ENCODE data around the gene PRKACG. TPM values are rescaled to one million over a fixed set of nuclear protein-coding genes. Genes with fewer than 3 reads are reported as not detected.

The PRKACG gene
- total and polyA plus RNA-seq, 2 of the 8 experiments (the other 6 are each of a cell fraction or from before 2014, with no cell fraction given), result not detected

GRCh38 chr9:69016191-69017096 is 2.5 kb upstream of the PRKACG start:
- H2BK15ac ChIP-seq (ENCODE audit: low read length), result no peak overlapping the region
- H3K23me2 ChIP-seq (ENCODE audit: low read depth, low read length), result no peaks in the 10 kb centered on the region
- no peak overlapping the region for H3K27ac ChIP-seq (ENCODE audit: low read depth, low read length)
- H2BK120ac ChIP-seq (replicated peaks; ENCODE audit: low read depth, low read length), result no peak overlapping the region
- no peak overlapping the region for H3K56ac ChIP-seq (replicated peaks; ENCODE audit: insufficient read length, low read depth, low read length)
- POLR2A ChIA-PET (ENCODE audit: partially characterized antibody), result interaction anchor here (0.7 kb wide), 1 partner anchor 435 kb away, joined by 3 read pairs; no protein-coding TSS in a partner anchor
- H3K9ac ChIP-seq (replicated peaks in 1 of 4; ENCODE audit: extremely low read depth in 1 of 4, low read depth in 3 of 4, low read length in 3 of 4), result no peak overlapping the region
- H3K23ac ChIP-seq (ENCODE audit: insufficient read length), result no peak overlapping the region
- H3K79me2 ChIP-seq (ENCODE audit: control insufficient read depth in 1 of 2, insufficient read depth in 2 of 2, low read length in 2 of 2), result no peaks in the 10 kb centered on the region
- peak overlapping the region; percentile 43; the same call in 1 of the 2 replicates for H2AFZ ChIP-seq (ENCODE audit: low read length)
- no peak overlapping the region for H4K91ac ChIP-seq (replicated peaks; ENCODE audit: insufficient read length, low read length)
- no peaks in the 10 kb centered on the region for H4K20me1 ChIP-seq (replicated peaks in 1 of 2; ENCODE audit: control insufficient read depth in 1 of 2, insufficient read depth in 2 of 2, low read length in 2 of 2)
- peak overlapping the region in 1 of 2 experiments; percentile 15; a peak in 1 of 4 replicates for H3K4me2 ChIP-seq (ENCODE audit: insufficient read depth in 1 of 2, low read depth in 2 of 2, low read length in 2 of 2)
- DNase-seq (ENCODE audit: low read depth in 1 of 2, low spot score in 2 of 2) (no peak), FAIRE-seq (no peak)
- H3K14ac ChIP-seq (ENCODE audit: insufficient read length), result no peak overlapping the region
- no peak overlapping the region for H4K5ac ChIP-seq (ENCODE audit: insufficient read length, low read depth, low read length)
- H4K8ac ChIP-seq (ENCODE audit: extremely low read depth, insufficient read depth, low read length), result no peak overlapping the region
- H3K9me3 ChIP-seq (ENCODE audit: insufficient read depth in 2 of 2, low read depth in 1 of 2, low read length in 1 of 2), result peaks cover 0 to 8% of the 10 kb centered on the region in 2 experiments; a peak in 1 of 4 replicates
- H3K79me1 ChIP-seq (ENCODE audit: low read depth, low read length), result no peaks in the 10 kb centered on the region
- H3K4ac ChIP-seq (replicated peaks; ENCODE audit: insufficient read length, low read depth, low read length), result no peak overlapping the region
- no peak overlapping the region for H2BK20ac ChIP-seq (ENCODE audit: low read length)
- H3K4me3 ChIP-seq (ENCODE audit: extremely low read depth in 1 of 4, insufficient read depth in 2 of 4, low read depth in 3 of 4, low read length in 4 of 4), result no peak overlapping the region
- H2AK5ac ChIP-seq (ENCODE audit: low read depth, low read length), result no peak overlapping the region
- no peak overlapping the region for H3K18ac ChIP-seq (ENCODE audit: extremely low read depth, low read length)
- no peak overlapping the region for H2BK12ac ChIP-seq (ENCODE audit: low read depth, low read length)
- H3K27me3 ChIP-seq (replicated peaks in 1 of 4; ENCODE audit: control insufficient read depth in 3 of 4, extremely low read depth in 1 of 4, insufficient read depth in 3 of 4, low read length in 3 of 4), result no peaks in the 10 kb centered on the region; a peak in 2 of 7 replicates
- peaks cover 0 to 9% (median 6%) of the 10 kb centered on the region in 4 experiments; a peak in 4 of 7 replicates for H3K4me1 ChIP-seq (replicated peaks in 1 of 4; ENCODE audit: control insufficient read depth in 3 of 4, insufficient read depth in 4 of 4, low read length in 3 of 4)
- no peak overlapping the region for H2BK5ac ChIP-seq (ENCODE audit: low read depth, low read length)
- H3K36me3 ChIP-seq (ENCODE audit: control insufficient read depth in 2 of 4, insufficient read depth in 4 of 4, low read length in 3 of 4), result no peaks in the 10 kb centered on the region
- CTCF ChIA-PET (ENCODE audit: partially characterized antibody), result interaction anchor here (1.0 to 2.3 kb wide), 4 partner anchors 9 to 330 kb away, joined by 3 to 7 read pairs (median 3); no protein-coding TSS in a partner anchor
- WGBS, 2 experiments (ENCODE audit: extremely low coverage in 1 of 2, insufficient coverage in 1 of 2, insufficient read length in 1 of 2, insufficient replicate concordance in 2 of 2, low coverage in 1 of 2, low lambda C conversion rate in 2 of 2, missing lambda C conversion rate in 1 of 2), result 70% methylated on average over 5 of the region's 5 CpGs; no CpG with 5 or more reads in 1 of the 2 experiments
- TF ChIP-seq RXRA (IDR thresholded peaks at IDR 0.05; ENCODE audit: insufficient read depth, low read depth, low read length) (no peak), SIN3A (conservative IDR thresholded peaks at IDR 0.05 in 1 of 2, IDR thresholded peaks at IDR 0.05 in 1 of 2; ENCODE audit: low read depth in 1 of 2, low read length in 2 of 2) (no peak), GTF2F1 (IDR thresholded peaks at IDR 0.05; ENCODE audit: borderline replicate concordance, low read depth, low read length) (no peak), KDM1A (IDR thresholded peaks at IDR 0.05; ENCODE audit: borderline replicate concordance, low read length) (no peak), EZH2 (IDR thresholded peaks at IDR 0.05; ENCODE audit: low read depth, low read length, severe bottlenecking) (no peak), TEAD4 (IDR thresholded peaks at IDR 0.05; ENCODE audit: low read depth, low read length) (no peak), SIX5 (IDR thresholded peaks at IDR 0.05; ENCODE audit: low read depth, low read length) (no peak), TAF1 (IDR thresholded peaks at IDR 0.05; ENCODE audit: low read depth, low read length) (no peak)

Measured in H1 (cell line).